ENCODE data around the gene RAB11FIP3. TPM values are rescaled to one million over a fixed set of nuclear protein-coding genes. Genes with fewer than 3 reads are reported as not detected.
"Not testable (repeated sequence)": the region's sequence is repeated elsewhere in the genome, so short reads cannot be mapped to it uniquely, and the experiment has no call there.

The RAB11FIP3 gene
- total and polyA plus RNA-seq, 7 experiments from 2014 or later: 0.71 to 53.0 (median 43.3) TPM

- H3K9me3 Mint-ChIP-seq; H3K27me3 Mint-ChIP-seq; H3K4me3 ChIP-seq (ENCODE audit: low read length); H3K4me1 ChIP-seq (ENCODE audit: control insufficient read depth in 2 of 2, insufficient read depth in 2 of 2, low read length in 2 of 2); H3K27ac ChIP-seq (ENCODE audit: low read depth, low read length); H3K4me1 Mint-ChIP-seq; DNase-seq; ATAC-seq; H3K9me3 ChIP-seq (ENCODE audit: control insufficient read depth in 2 of 3, low read length in 3 of 3); H3K27ac Mint-ChIP-seq; H3K4me3 Mint-ChIP-seq; POLR2A ChIA-PET; CTCF ChIA-PET; H3K36me3 Mint-ChIP-seq; H3K27me3 ChIP-seq (ENCODE audit: control insufficient read depth in 2 of 2, insufficient read depth in 2 of 2, low read length in 2 of 2): not testable (repeated sequence)
- intact Hi-C loops (cut with micrococcal nuclease): loop anchor here in 1 of 2 donors (1.0 kb wide), 1 partner anchor 102 kb away; no protein-coding TSS in a partner anchor
- H3K36me3 ChIP-seq (ENCODE audit: control insufficient read depth in 2 of 3, insufficient read depth in 3 of 3, low read length in 3 of 3): peaks cover 0 to 20% (median 0%) of the 10 kb centered on the region in 3 experiments
These were observed 69.2 kb downstream of the RAB11FIP3 start for GRCh38 chr16:494676-495075.

- Mint-ChIP-seq H3K27me3 (no peaks in the 10 kb centered on the region), H3K4me3 (no peak overlapping the region), H3K36me3 (peaks cover 0 to 7% (median 0%) of the 10 kb centered on the region in 5 donors), H3K9me3 (no peaks in the 10 kb centered on the region), H3K4me1 (peaks cover 0 to 5% (median 0%) of the 10 kb centered on the region in 7 donors), H3K27ac (peak overlapping the region in 1 of 9 donors; percentile 67)
- intact Hi-C loops (cut with micrococcal nuclease): loop anchor here in 1 of 2 donors (1.0 kb wide), 1 partner anchor 103 kb away; no protein-coding TSS in a partner anchor
- Histone ChIP-seq H3K4me3 (ENCODE audit: low read length) (no peak overlapping the region), H3K9me3 (ENCODE audit: control insufficient read depth in 2 of 3, low read length in 3 of 3) (no peaks in the 10 kb centered on the region), H3K27me3 (ENCODE audit: control insufficient read depth in 2 of 2, insufficient read depth in 2 of 2, low read length in 2 of 2) (no peaks in the 10 kb centered on the region), H3K36me3 (ENCODE audit: control insufficient read depth in 2 of 3, insufficient read depth in 3 of 3, low read length in 3 of 3) (peaks cover 0 to 15% (median 0%) of the 10 kb centered on the region in 3 experiments), H3K27ac (ENCODE audit: low read depth, low read length) (no peak overlapping the region), H3K4me1 (ENCODE audit: control insufficient read depth in 2 of 2, insufficient read depth in 2 of 2, low read length in 2 of 2) (no peaks in the 10 kb centered on the region)
- CTCF ChIA-PET: no interaction called here
- DNase-seq: peak in 3 of 9 donors; percentile 7 to 20 (median 16)
- no peak for ATAC-seq
- POLR2A ChIA-PET: interaction anchor here (0.5 kb wide), 1 partner anchor 78 kb away, joined by 4 read pairs; no protein-coding TSS in a partner anchor
These were observed 69.8 kb downstream of the RAB11FIP3 start for GRCh38 chr16:495127-495748.

GRCh38 chr16:496097-496886, 70.8 kb downstream of the RAB11FIP3 start:
- intact Hi-C loops (cut with micrococcal nuclease): no loop called here
- H3K27me3 Mint-ChIP-seq: no peaks in the 10 kb centered on the region
- H3K9me3 ChIP-seq (ENCODE audit: control insufficient read depth in 2 of 3, low read length in 3 of 3): no peaks in the 10 kb centered on the region
- peaks cover 0 to 3% (median 0%) of the 10 kb centered on the region in 5 donors for H3K36me3 Mint-ChIP-seq
- no peaks in the 10 kb centered on the region for H3K27me3 ChIP-seq (ENCODE audit: control insufficient read depth in 2 of 2, insufficient read depth in 2 of 2, low read length in 2 of 2)
- no peak overlapping the region for H3K4me3 Mint-ChIP-seq
- H3K9me3 Mint-ChIP-seq: no peaks in the 10 kb centered on the region
- H3K4me1 Mint-ChIP-seq: peaks cover 0 to 5% (median 0%) of the 10 kb centered on the region in 7 donors
- no peaks in the 10 kb centered on the region for H3K4me1 ChIP-seq (ENCODE audit: control insufficient read depth in 2 of 2, insufficient read depth in 2 of 2, low read length in 2 of 2)
- H3K4me3 ChIP-seq (ENCODE audit: low read length): no peak overlapping the region
- CTCF ChIA-PET: no interaction called here
- peaks cover 0 to 4% (median 0%) of the 10 kb centered on the region in 3 experiments for H3K36me3 ChIP-seq (ENCODE audit: control insufficient read depth in 2 of 3, insufficient read depth in 3 of 3, low read length in 3 of 3)
- H3K27ac Mint-ChIP-seq: no peak overlapping the region
- DNase-seq: no peak
- no peak for ATAC-seq
- no peak overlapping the region for H3K27ac ChIP-seq (ENCODE audit: low read depth, low read length)
- POLR2A ChIA-PET: no interaction called here

- Mint-ChIP-seq H3K9me3 (no peaks in the 10 kb centered on the region), H3K36me3 (peaks cover 0 to 3% (median 0%) of the 10 kb centered on the region in 5 donors), H3K27ac (peak overlapping the region in 1 of 9 donors; percentile 77), H3K27me3 (no peaks in the 10 kb centered on the region), H3K4me3 (no peak overlapping the region), H3K4me1 (peaks cover 0 to 5% (median 0%) of the 10 kb centered on the region in 7 donors)
- no peaks in the 10 kb centered on the region for H3K4me1 ChIP-seq (ENCODE audit: control insufficient read depth in 2 of 2, insufficient read depth in 2 of 2, low read length in 2 of 2)
- H3K36me3 ChIP-seq (ENCODE audit: control insufficient read depth in 2 of 3, insufficient read depth in 3 of 3, low read length in 3 of 3): peaks cover 0 to 3% (median 0%) of the 10 kb centered on the region in 3 experiments
- H3K27me3 ChIP-seq (ENCODE audit: control insufficient read depth in 2 of 2, insufficient read depth in 2 of 2, low read length in 2 of 2): no peaks in the 10 kb centered on the region
- intact Hi-C loops (cut with micrococcal nuclease): no loop called here
- H3K9me3 ChIP-seq (ENCODE audit: control insufficient read depth in 2 of 3, low read length in 3 of 3): no peaks in the 10 kb centered on the region
- POLR2A ChIA-PET: interaction anchor here (0.5 kb wide), 1 partner anchor 1413 kb away, joined by 3 read pairs; no protein-coding TSS in a partner anchor
- ATAC-seq: no peak
- H3K4me3 ChIP-seq (ENCODE audit: low read length): no peak overlapping the region
- CTCF ChIA-PET: interaction anchor here (0.7 kb wide), 1 partner anchor 1839 kb away, joined by 5 read pairs; no protein-coding TSS in a partner anchor
- no peak for DNase-seq
- no peak overlapping the region for H3K27ac ChIP-seq (ENCODE audit: low read depth, low read length)
These were observed 71.8 kb downstream of the RAB11FIP3 start for GRCh38 chr16:497258-497657.

GRCh38 chr16:499924-500323, 74.5 kb downstream of the RAB11FIP3 start:
- CTCF ChIA-PET: no interaction called here
- intact Hi-C loops (cut with micrococcal nuclease): no loop called here
- no peak overlapping the region for H3K4me3 ChIP-seq (ENCODE audit: low read length)
- Mint-ChIP-seq H3K27me3 (no peaks in the 10 kb centered on the region), H3K36me3 (peaks cover 0 to 3% (median 0%) of the 10 kb centered on the region in 5 donors), H3K27ac (no peak overlapping the region), H3K4me1 (peaks cover 0 to 4% (median 0%) of the 10 kb centered on the region in 7 donors), H3K9me3 (no peaks in the 10 kb centered on the region), H3K4me3 (peak overlapping the region in 1 of 10 donors; percentile 39)
- H3K27me3 ChIP-seq (ENCODE audit: control insufficient read depth in 2 of 2, insufficient read depth in 2 of 2, low read length in 2 of 2): no peaks in the 10 kb centered on the region
- H3K4me1 ChIP-seq (ENCODE audit: control insufficient read depth in 2 of 2, insufficient read depth in 2 of 2, low read length in 2 of 2): no peaks in the 10 kb centered on the region
- POLR2A ChIA-PET: no interaction called here
- peaks cover 0 to 3% (median 0%) of the 10 kb centered on the region in 3 experiments for H3K36me3 ChIP-seq (ENCODE audit: control insufficient read depth in 2 of 3, insufficient read depth in 3 of 3, low read length in 3 of 3)
- no peak overlapping the region for H3K27ac ChIP-seq (ENCODE audit: low read depth, low read length)
- H3K9me3 ChIP-seq (ENCODE audit: control insufficient read depth in 2 of 3, low read length in 3 of 3): no peaks in the 10 kb centered on the region
- ATAC-seq (no peak), DNase-seq (no peak)

- H3K4me1 Mint-ChIP-seq: no peaks in the 10 kb centered on the region
- POLR2A ChIA-PET: interaction anchor here (0.7 kb wide), 1 partner anchor 43 kb away, joined by 3 read pairs; no protein-coding TSS in a partner anchor
- Histone ChIP-seq H3K4me3 (ENCODE audit: low read length) (no peak overlapping the region), H3K27ac (ENCODE audit: low read depth, low read length) (no peak overlapping the region), H3K36me3 (ENCODE audit: control insufficient read depth in 2 of 3, insufficient read depth in 3 of 3, low read length in 3 of 3) (peaks cover 0 to 3% (median 0%) of the 10 kb centered on the region in 3 experiments), H3K9me3 (ENCODE audit: control insufficient read depth in 2 of 3, low read length in 3 of 3) (no peaks in the 10 kb centered on the region), H3K4me1 (ENCODE audit: control insufficient read depth in 2 of 2, insufficient read depth in 2 of 2, low read length in 2 of 2) (no peaks in the 10 kb centered on the region), H3K27me3 (ENCODE audit: control insufficient read depth in 2 of 2, insufficient read depth in 2 of 2, low read length in 2 of 2) (no peaks in the 10 kb centered on the region)
- peaks cover 0 to under 1% (median 0%) of the 10 kb centered on the region in 11 donors for H3K9me3 Mint-ChIP-seq
- ATAC-seq (no peak), DNase-seq (no peak)
- intact Hi-C loops (cut with micrococcal nuclease): no loop called here
- no peak overlapping the region for H3K27ac Mint-ChIP-seq
- no peak overlapping the region for H3K4me3 Mint-ChIP-seq
- CTCF ChIA-PET: no interaction called here
- no peaks in the 10 kb centered on the region for H3K27me3 Mint-ChIP-seq
- peaks cover 0 to 3% (median 0%) of the 10 kb centered on the region in 5 donors for H3K36me3 Mint-ChIP-seq
These were observed 75.3 kb downstream of the RAB11FIP3 start for GRCh38 chr16:500709-501108.
